K562 (cell line): Measurements from ENCODE around the gene SULT2A1. TPM values are rescaled to one million over a fixed set of nuclear protein-coding genes. Genes with fewer than 3 reads are reported as not detected.
A peak's percentile ranks its signal among the peaks of the same experiment; 100 is the strongest.

ENCODE experiments used
- ATAC-seq: fragments of 200-7000 bp; cut with Tn5 transposase; 3 replicates; pipeline ENCODE4 v1.9.1; 2020; ENCODE audit warnings: moderate library complexity
- BruUV-seq: library from RNA; stranded (reverse); fragments of 400-500 nt; replicated peaks from 2 replicates; lab custom pipeline; 2021; lab: Mats Ljungman, UMichigan
- CTCF ChIA-PET: fragments of 300-600 bp; formaldehyde crosslinking; extraction: SDS; loops from one replicate; lab custom pipeline; 2021; ENCODE audit warnings: low intra/inter-chr PET ratio; lab: Yijun Ruan, JAX
- POLR2A ChIA-PET: fragments of 300-600, 350-650 bp; sonication (Branson Sonifier 250); formaldehyde crosslinking; extraction: SDS; loops from one replicate; lab custom pipeline; 2021; ENCODE audit warnings: antibody characterized with exemption, inconsistent platforms; lab: Yijun Ruan, JAX
- DNase-seq, 4 experiments: peaks; one replicate each; pipeline versions ENCODE4 v3.0.0 to v3.0.0-alpha.2; 2011 to 2018; ENCODE audit warnings: low spot score in 3 of 4, mixed read lengths in 3 of 4; ENCODE audit errors: extremely low read depth in 1 of 4
- FAIRE-seq: peaks from 2 replicates; lab custom pipeline; 2011; peaks lifted over from hg19 to GRCh38; lab: Jason Lieb, UNC
- H2AFZ ChIP-seq: 2 replicates; pipeline ENCODE4 v1.6.0; 2011; ENCODE audit warnings: low read depth, low read length, control low read depth, inconsistent platforms
- H3K27ac ChIP-seq: fragments of 200-600 bp; 3 replicates; pipeline ENCODE4 v1.8.0; 2011; ENCODE audit warnings: low read depth, mild to moderate bottlenecking, control low read depth, inconsistent platforms, low read length, moderate library complexity, mixed read lengths; ENCODE audit errors: extremely low read depth
- H3K27me3 ChIP-seq, 2 experiments: fragments of 300-600 bp in 1 of 2; 2 replicates in 1 of 2; 3 replicates in 1 of 2; pipeline versions ENCODE4 v1.6.0 to v1.8.0; 2011; ENCODE audit warnings: inconsistent platforms in 2 of 2, low read length in 2 of 2, mild to moderate bottlenecking in 1 of 2, mixed read lengths in 1 of 2, moderate library complexity in 1 of 2; ENCODE audit not compliant: control insufficient read depth in 2 of 2, insufficient read depth in 2 of 2
- H3K36me3 ChIP-seq: fragments of 300-600 bp; 3 replicates; pipeline ENCODE4 v1.8.0; 2011; ENCODE audit warnings: mild to moderate bottlenecking, low read length, inconsistent platforms; ENCODE audit not compliant: control insufficient read depth, insufficient read depth
- H3K4me1 ChIP-seq, 2 experiments: fragments of 200-600 bp in 1 of 2; replicated peaks in 1 of 2; 2 replicates in 1 of 2; 3 replicates in 1 of 2; pipeline versions ENCODE4 v1.5.1 to v1.8.0; 2011; ENCODE audit warnings: inconsistent platforms in 2 of 2, low read length in 2 of 2, mild to moderate bottlenecking in 1 of 2, mixed read lengths in 1 of 2, moderate library complexity in 1 of 2; ENCODE audit not compliant: control insufficient read depth in 2 of 2, insufficient read depth in 2 of 2
- H3K4me2 ChIP-seq: 2 replicates; pipeline ENCODE4 v1.6.1; 2011; ENCODE audit warnings: low read length, control low read depth, inconsistent platforms, mixed read lengths; ENCODE audit not compliant: insufficient read depth
- H3K4me3 ChIP-seq: fragments of 200-600 bp; sonication (generic), shearing (Covaris generic); 2 replicates; pipeline ENCODE4 v1.5.1; 2016; ENCODE audit warnings: control low read depth, inconsistent platforms
- H3K79me2 ChIP-seq: fragments of 200-600 bp; 3 replicates; pipeline ENCODE4 v1.8.0; 2011; ENCODE audit warnings: low read length, inconsistent platforms; ENCODE audit not compliant: control insufficient read depth, insufficient read depth
- H3K9ac ChIP-seq, 2 experiments: 2 replicates each; pipeline versions ENCODE4 v1.6.0 to v1.6.1; 2011; ENCODE audit warnings: low read depth in 2 of 2, low read length in 2 of 2, control low read depth in 1 of 2, inconsistent platforms in 1 of 2, mild to moderate bottlenecking in 1 of 2, mixed read lengths in 1 of 2; ENCODE audit not compliant: insufficient read depth in 1 of 2
- H3K9me1 ChIP-seq: one replicate; pipeline ENCODE4 v1.6.0; 2011; ENCODE audit warnings: inconsistent platforms, mild to moderate bottlenecking, low read length, moderate library complexity; ENCODE audit not compliant: control insufficient read depth, insufficient read depth
- H3K9me3 ChIP-seq: replicated peaks from 2 replicates; pipeline ENCODE4 v1.5.1; 2011; ENCODE audit warnings: low read depth, low read length, inconsistent platforms; ENCODE audit not compliant: control insufficient read depth, insufficient read depth
- H4K20me1 ChIP-seq: replicated peaks from 2 replicates; pipeline ENCODE4 v1.6.1; 2011; ENCODE audit warnings: low read length, inconsistent platforms, mixed read lengths; ENCODE audit not compliant: control insufficient read depth, insufficient read depth
- RBBP5 ChIP-seq: fragments of 200-600 bp; sonication (generic); IDR thresholded peaks from 2 replicates; pipeline ENCODE4 v1.6.1; 2012; ENCODE audit warnings: borderline replicate concordance, mild to moderate bottlenecking, low read length, control low read depth, inconsistent platforms; ENCODE audit not compliant: insufficient read depth, poor library complexity, severe bottlenecking
- YY1 ChIP-seq, 3 experiments: IDR thresholded peaks; 2 replicates each; pipeline ENCODE4 v1.6.1; 2011; ENCODE audit warnings: low read length in 2 of 3, mild to moderate bottlenecking in 2 of 3, moderate library complexity in 2 of 3, borderline replicate concordance in 1 of 3, control low read depth in 1 of 3, low read depth in 1 of 3; ENCODE audit not compliant: insufficient read depth in 3 of 3, insufficient replicate concordance in 2 of 3, control insufficient read depth in 1 of 3, insufficient read length in 1 of 3; ENCODE audit errors: extremely low read depth in 1 of 3
- ZBTB43 ChIP-seq: sonication (generic); formaldehyde crosslinking; IDR thresholded peaks from 2 replicates; pipeline ENCODE4 v1.8.0; 2023; ENCODE audit warnings: mild to moderate bottlenecking, missing genetic modification reagents
- ZKSCAN8 ChIP-seq: fragments of 200-800 bp; sonication (Bioruptor generic); IDR thresholded peaks from 2 replicates; pipeline ENCODE4 v1.6.1; 2016; ENCODE audit warnings: missing genetic modification characterization, missing compliant biosample characterization
- WGBS: fragments of 100-300 bp; shearing (Covaris generic); methylation state at CpG from one replicate; pipeline ENCODE4 v1.1.6; 2016; ENCODE audit warnings: low coverage, mixed read lengths; ENCODE audit not compliant: insufficient coverage; ENCODE audit errors: missing lambda C conversion rate; 5-methylcytosine and 5-hydroxymethylcytosine counted together
- in situ Hi-C: fragments of 300-500 bp; cut with MboI; formaldehyde crosslinking; loops from 4 replicates; pipeline ENCODE4 v1.15.0; 2018; ENCODE audit warnings: inconsistent platforms, mixed read lengths
- intact Hi-C: fragments of 100-400 bp; cut with micrococcal nuclease; formaldehyde crosslinking; loops from 2 replicates; pipeline ENCODE4 v1.14.2; 2022
- polyA plus RNA-seq, 8 experiments: library from polyadenylated mRNA; depleted of rRNA in 4 of 8; stranded (reverse) in 5 of 8; unstranded in 3 of 8; fragments of >200 nt; fragmentation: Nextera tagmentation in 2 of 8; fragmentation: Illumina TruSeq in 1 of 8; extraction: Ambion mirVana in 2 of 8; extraction: Trizol in 1 of 8; gene quantifications; 2 replicates each; pipeline versions ENCODE4 v1.2.1 to v1.2.3, GENCODE V29; 2011 to 2014; ENCODE audit warnings: inconsistent platforms in 1 of 8, missing spikeins in 1 of 8
- total RNA-seq, 7 experiments: library from RNA; depleted of rRNA in 6 of 7; stranded (reverse); fragments of >200 nt in 6 of 7; fragmentation: Illumina TruSeq in 2 of 7; extraction: Trizol in 2 of 7; gene quantifications; 2 replicates each; pipeline versions ENCODE4 v1.2.1 to v1.2.3, GENCODE V29; 2011 to 2021; ENCODE audit warnings: low replicate concordance in 1 of 7

The SULT2A1 gene
- total and polyA plus RNA-seq, 9 of the 15 experiments (the other 6 are each of a cell fraction or from before 2014, with no cell fraction given): 0.03 to 0.25 (median 0.07) TPM; not detected in 4

- TF ChIP-seq ZBTB43 (CRISPR knock-in tag): no peak
Observed at GRCh38 chr19:47896773-47897172, 10.7 kb upstream of the SULT2A1 start (continued).

GRCh38 chr19:47896019-47896418, 9.9 kb upstream of the SULT2A1 start:
- H3K9ac ChIP-seq: no peak overlapping the region
- no peaks in the 10 kb centered on the region for H3K9me3 ChIP-seq
- TF ChIP-seq RBBP5 (no peak), YY1 (IDR thresholded peaks at IDR 0.05; ENCODE audit: borderline replicate concordance in 1 of 3, control insufficient read depth in 1 of 3, extremely low read depth in 1 of 3, insufficient read depth in 3 of 3, insufficient read length in 1 of 3, insufficient replicate concordance in 2 of 3, low read depth in 1 of 3, low read length in 2 of 3) (peak in 1 of 3 experiments; percentile 62), ZKSCAN8 (CRISPR knock-in tag) (no peak)
- no TSS peak for BruUV-seq
- ChIA-PET POLR2A (no interaction called here), CTCF (no interaction called here)
- no peaks in the 10 kb centered on the region for H4K20me1 ChIP-seq
- FAIRE-seq: no peak
- H3K27me3 ChIP-seq: no peaks in the 10 kb centered on the region; a peak in 1 of 5 replicates
- DNase-seq: no peak
- H3K36me3 ChIP-seq: no peaks in the 10 kb centered on the region
- intact Hi-C loops (no loop called here), in situ Hi-C loops (no loop called here)
- no peak overlapping the region for H2AFZ ChIP-seq
- H3K79me2 ChIP-seq: no peaks in the 10 kb centered on the region
- H3K4me2 ChIP-seq: no peak overlapping the region
- ATAC-seq: no peak
- H3K9me1 ChIP-seq: no peaks in the 10 kb centered on the region
- H3K4me1 ChIP-seq: peaks cover 10 to 11% of the 10 kb centered on the region in 2 experiments
- no peak overlapping the region for H3K27ac ChIP-seq
- 67% methylated on average over 4 of the region's 4 CpGs for WGBS
- H3K4me3 ChIP-seq: no peak overlapping the region
